SK-N-SH (cell line): Measurements from ENCODE around the gene RCN1.

Experiments
- CTCF ChIP-seq: fragments of 200-600 bp; sonication (generic); IDR thresholded peaks from 2 replicates; pipeline ENCODE4 v1.6.1; 2017; ENCODE audit warnings: antibody characterized with exemption, mild to moderate bottlenecking, moderate library complexity
- EZH2phosphoT487 ChIP-seq: fragments of 200-600 bp; sonication (generic); IDR thresholded peaks from 2 replicates; pipeline ENCODE4 v1.6.1; 2017; ENCODE audit warnings: low read depth, mixed run types, mild to moderate bottlenecking, antibody characterized with exemption, moderate library complexity, borderline replicate concordance
- IRF3 ChIP-seq: fragments of 150-350 bp; IDR thresholded peaks from 2 replicates; pipeline ENCODE4 v1.6.1; 2016; ENCODE audit warnings: mild to moderate bottlenecking, low read depth, low read length
- JUND ChIP-seq: IDR thresholded peaks from 2 replicates; pipeline ENCODE4 v1.4.0; 2012
- PBX3 ChIP-seq: IDR thresholded peaks from 2 replicates; pipeline ENCODE4; 2012
- POLR2AphosphoS5 ChIP-seq: IDR thresholded peaks from 2 replicates; pipeline ENCODE4 v1.6.1; 2012; ENCODE audit warnings: low read depth, low read length
- RFX5 ChIP-seq: IDR thresholded peaks from 2 replicates; pipeline ENCODE4 v1.6.1; 2012; ENCODE audit warnings: mild to moderate bottlenecking, improper control_type of control experiment, low read length
- TEAD4 ChIP-seq: IDR thresholded peaks from 2 replicates; pipeline ENCODE4 v1.4.0; 2012; ENCODE audit warnings: mild to moderate bottlenecking, borderline replicate concordance; ENCODE audit not compliant: insufficient read depth

GRCh38 chr11:32082346-32082986 is 8.4 kb upstream of the RCN1 start:
- TF ChIP-seq CTCF (no peak), IRF3 (no peak), POLR2AphosphoS5 (no peak), JUND (no peak), PBX3 (no peak), EZH2phosphoT487 (no peak), TEAD4 (no peak), RFX5 (no peak)
